SH-SY5Y (cell line): ENCODE measurements around the gene NTRK2.

Experiments
- GATA2 ChIP-seq: IDR thresholded peaks from 2 replicates; pipeline ENCODE4 v1.6.1; 2011; ENCODE audit warnings: mild to moderate bottlenecking, low read depth, low read length
- GATA3 ChIP-seq: IDR thresholded peaks from 2 replicates; pipeline ENCODE4 v1.6.1; 2011; ENCODE audit warnings: low read depth, mild to moderate bottlenecking, low read length, moderate library complexity

DNA sequence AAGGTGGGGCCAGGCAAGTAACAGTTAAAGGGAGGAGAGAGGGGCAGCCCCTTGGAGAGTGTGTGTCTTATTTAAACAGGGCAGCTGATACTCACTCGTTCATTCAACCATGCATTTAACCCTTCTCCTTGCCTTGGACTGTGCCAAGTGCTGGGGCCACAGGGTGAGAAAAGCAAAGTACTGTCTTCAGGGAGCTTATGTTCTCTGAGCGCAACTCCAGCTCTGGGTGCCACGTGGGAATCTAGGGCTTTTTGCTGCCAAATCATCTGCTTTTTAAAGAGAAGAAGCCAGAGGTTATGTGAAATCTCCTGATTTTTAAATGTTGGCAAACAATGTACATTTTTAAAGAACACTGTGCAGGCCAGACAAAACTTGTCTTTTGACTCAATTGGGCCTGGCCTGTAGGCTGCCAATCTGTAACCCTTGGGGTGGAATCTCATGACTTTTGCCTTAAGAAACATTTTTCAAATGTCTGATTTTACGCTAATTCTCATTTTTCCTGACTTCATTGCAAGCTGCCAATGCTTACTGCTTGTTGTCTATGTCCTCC lies 157.8 kb downstream of the NTRK2 start:
- TF ChIP-seq GATA2 (no peak), GATA3 (no peak)
